HG03469 (cell line): ENCODE data around the gene TBL1X.

Experiments
- ATAC-seq: cut with Tn5 transposase; IDR thresholded peaks from one replicate; pipeline ENCODE4 v1.9.1; 2021; ENCODE audit warnings: mild to moderate bottlenecking, moderate library complexity, moderate number of reproducible peaks; ENCODE audit not compliant: unreplicated experiment

TBL1X gene

GRCh38 chrX:9611436-9612145 is 146.7 kb downstream of the TBL1X start:
- ATAC-seq: no peak

GRCh38 chrX:9612146-9612505 is 147.3 kb downstream of the TBL1X start:
- no peak for ATAC-seq

- ATAC-seq: no peak
Measured at GRCh38 chrX:9614016-9614415, 149.2 kb downstream of the TBL1X start.

- no peak for ATAC-seq
Measured at GRCh38 chrX:9619133-9619532, 154.3 kb downstream of the TBL1X start.

- ATAC-seq: no peak
Measured at GRCh38 chrX:9619581-9619980, 154.7 kb downstream of the TBL1X start.

- ATAC-seq: no peak
Measured at GRCh38 chrX:9622128-9622527, 157.3 kb downstream of the TBL1X start.

GRCh38 chrX:9626379-9626778 is 161.5 kb downstream of the TBL1X start:
- ATAC-seq: no peak

- ATAC-seq: no peak
Measured at GRCh38 chrX:9627922-9628321, 163.1 kb downstream of the TBL1X start.

GRCh38 chrX:9628779-9629493 is 164.1 kb downstream of the TBL1X start:
- ATAC-seq: no peak

- no peak for ATAC-seq
Measured at GRCh38 chrX:9634551-9634950, 169.7 kb downstream of the TBL1X start.

- no peak for ATAC-seq
Measured at GRCh38 chrX:9635368-9635767, 170.5 kb downstream of the TBL1X start.

- ATAC-seq: no peak
Measured at GRCh38 chrX:9635803-9636202, 170.9 kb downstream of the TBL1X start.

GRCh38 chrX:9638871-9639270 is 174.0 kb downstream of the TBL1X start:
- ATAC-seq: no peak

- no peak for ATAC-seq
Measured at GRCh38 chrX:9642270-9642995, 177.6 kb downstream of the TBL1X start.

GRCh38 chrX:9643807-9644206 is 178.9 kb downstream of the TBL1X start:
- no peak for ATAC-seq

- peak; percentile 84 for ATAC-seq
Measured at GRCh38 chrX:9644335-9644734, 179.5 kb downstream of the TBL1X start.

- ATAC-seq: no peak
Measured at GRCh38 chrX:9646471-9647224, 181.8 kb downstream of the TBL1X start.

- no peak for ATAC-seq
Measured at GRCh38 chrX:9647431-9647830, 182.6 kb downstream of the TBL1X start.

GRCh38 chrX:9650091-9650490 is 185.2 kb downstream of the TBL1X start:
- ATAC-seq: no peak

GRCh38 chrX:9651737-9652136 is 186.9 kb downstream of the TBL1X start:
- no peak for ATAC-seq

- no peak for ATAC-seq
Measured at GRCh38 chrX:9654929-9655328, 190.1 kb downstream of the TBL1X start.
